Heart left ventricle (tissue), 13 donors: Measurements from ENCODE around the gene SULT1A1.
"Not testable (repeated sequence)": the region's sequence is repeated elsewhere in the genome, so short reads cannot be mapped to it uniquely, and the experiment has no call there.

Experiments used
- POLR2A ChIP-seq, 2 donors: fragments of 450-650 bp; IDR thresholded peaks; one replicate each; pipeline ENCODE4 v1.6.1; 2017; ENCODE audit warnings: antibody characterized with exemption in 2 of 2, mild to moderate bottlenecking in 2 of 2, moderate library complexity in 2 of 2
- TF ChIP-seq, protein P1 (sequence below), 12 donors: fragments of 200-600 bp; sonication (generic) in 4 of 12; IDR thresholded peaks; one replicate each; pipeline versions ENCODE4 v1.5.0 to v1.8.0; 2018 to 2022; ENCODE audit warnings: antibody characterized with exemption in 12 of 12, mild to moderate bottlenecking in 5 of 12
- donor health status: ischemic (EF 13 %, LVEDD 7.1; RV severe dilation, severe dysfunction).
- donor health status: DM: no; HTN: yes; CAD: no.
- donor health status: DM: no; HTN: no; CAD: no.
- donor health status: ischemic (EF 25% LVEDD 6.9; RV normal size, moderate dysfunction).
- donor health status: ischemic (EF 25% LVEDD 5.7; RV mildly dilated, moderate dysfunction).
- donor health status: ischemic (EF 35%, LVEDD 5.7; RV mildly dilated, moderate dysfunction).
- donor health status: nonischemic (EF 11% LVEDD 7.7; RV severe dilation, severe dysfunction).
- donor health status: DM: yes; HTN: yes; CAD: no.
- donor health status: PGD.
- donor health status: ischemic (EF 29% LVEDD 5.4; RV normal size, mild dysfunction).
- donor health status: nonischemic (EF 23%, LVEDD 6.1; RV moderate dilation, normal function).

DNA sequence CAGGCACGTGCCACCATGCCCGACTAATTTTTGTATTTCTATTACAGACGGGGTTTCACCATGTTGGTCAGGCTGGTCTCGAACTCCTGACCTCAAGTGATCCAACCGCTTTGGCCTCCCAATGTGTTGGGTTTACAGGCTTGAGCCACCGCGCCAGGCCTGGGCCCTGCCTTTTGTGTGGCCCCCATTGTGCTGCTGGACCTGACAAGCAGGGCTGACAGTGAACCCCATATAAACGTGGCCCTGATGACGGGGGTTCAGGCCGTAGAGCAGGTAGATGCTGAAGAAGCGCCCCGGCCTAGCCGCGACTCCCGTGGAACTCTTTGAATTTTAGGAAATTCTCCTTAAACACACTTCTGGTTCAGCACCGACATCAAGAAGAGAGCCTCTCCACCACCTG lies 4.7 kb upstream of the SULT1A1 start:
- not testable (repeated sequence) for TF ChIP-seq POLR2A (IDR thresholded peaks at IDR 0.05)
- TF ChIP-seq, protein P1, sequence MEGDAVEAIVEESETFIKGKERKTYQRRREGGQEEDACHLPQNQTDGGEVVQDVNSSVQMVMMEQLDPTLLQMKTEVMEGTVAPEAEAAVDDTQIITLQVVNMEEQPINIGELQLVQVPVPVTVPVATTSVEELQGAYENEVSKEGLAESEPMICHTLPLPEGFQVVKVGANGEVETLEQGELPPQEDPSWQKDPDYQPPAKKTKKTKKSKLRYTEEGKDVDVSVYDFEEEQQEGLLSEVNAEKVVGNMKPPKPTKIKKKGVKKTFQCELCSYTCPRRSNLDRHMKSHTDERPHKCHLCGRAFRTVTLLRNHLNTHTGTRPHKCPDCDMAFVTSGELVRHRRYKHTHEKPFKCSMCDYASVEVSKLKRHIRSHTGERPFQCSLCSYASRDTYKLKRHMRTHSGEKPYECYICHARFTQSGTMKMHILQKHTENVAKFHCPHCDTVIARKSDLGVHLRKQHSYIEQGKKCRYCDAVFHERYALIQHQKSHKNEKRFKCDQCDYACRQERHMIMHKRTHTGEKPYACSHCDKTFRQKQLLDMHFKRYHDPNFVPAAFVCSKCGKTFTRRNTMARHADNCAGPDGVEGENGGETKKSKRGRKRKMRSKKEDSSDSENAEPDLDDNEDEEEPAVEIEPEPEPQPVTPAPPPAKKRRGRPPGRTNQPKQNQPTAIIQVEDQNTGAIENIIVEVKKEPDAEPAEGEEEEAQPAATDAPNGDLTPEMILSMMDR (IDR thresholded peaks at IDR 0.05), result not testable (repeated sequence)
